HG03175 (cell line): ENCODE measurements around the gene SNX11.

ENCODE experiments used
- ATAC-seq: cut with Tn5 transposase; IDR thresholded peaks from one replicate; pipeline ENCODE4 v1.9.1; 2021; ENCODE audit warnings: mild to moderate bottlenecking, moderate library complexity; ENCODE audit not compliant: unreplicated experiment

The SNX11 gene

GRCh38 chr17:48131216-48131824 is 23.8 kb downstream of the SNX11 start:
- ATAC-seq: no peak

DNA sequence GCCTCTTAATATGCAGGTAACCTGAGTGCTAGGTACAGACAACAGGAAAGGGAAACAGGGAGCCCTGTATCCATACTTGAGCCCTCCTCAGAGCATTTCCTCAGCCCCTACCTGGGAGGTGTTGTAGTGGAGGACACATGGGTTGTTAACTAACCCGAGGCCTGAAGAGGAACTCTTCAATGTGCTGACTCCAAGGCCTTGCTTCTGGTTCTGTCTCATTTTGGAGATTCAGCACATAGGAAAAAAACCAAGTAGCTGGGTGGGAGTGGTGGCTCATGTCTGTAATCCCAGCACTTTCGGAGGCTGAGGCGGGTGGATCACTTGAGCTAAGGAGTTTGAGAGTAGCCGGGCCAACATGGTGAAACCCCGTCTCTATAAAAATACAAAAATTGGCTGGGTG is 24.8 kb downstream of the SNX11 start:
- ATAC-seq: no peak

- no peak for ATAC-seq
Observed at GRCh38 chr17:48134912-48135480, 27.4 kb downstream of the SNX11 start.

DNA sequence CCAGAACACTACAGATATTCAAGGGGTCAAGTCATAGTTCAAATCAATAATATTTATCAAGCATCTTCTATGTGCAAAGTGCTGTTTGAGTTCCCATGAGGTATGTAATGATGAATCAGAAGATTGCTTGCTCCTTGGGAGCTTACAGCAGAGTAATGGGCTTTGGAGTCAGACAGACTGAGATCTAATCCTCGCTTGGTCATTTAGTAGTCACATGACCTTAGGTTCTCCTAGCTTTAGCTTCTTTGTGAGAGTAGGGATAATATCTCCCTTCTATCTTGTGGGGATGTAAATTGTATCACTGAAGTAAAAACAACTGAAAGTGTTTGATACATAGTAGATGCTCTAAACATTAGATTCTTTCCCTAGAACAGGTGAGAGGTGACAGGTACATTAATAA is 30.1 kb downstream of the SNX11 start:
- ATAC-seq: no peak

DNA sequence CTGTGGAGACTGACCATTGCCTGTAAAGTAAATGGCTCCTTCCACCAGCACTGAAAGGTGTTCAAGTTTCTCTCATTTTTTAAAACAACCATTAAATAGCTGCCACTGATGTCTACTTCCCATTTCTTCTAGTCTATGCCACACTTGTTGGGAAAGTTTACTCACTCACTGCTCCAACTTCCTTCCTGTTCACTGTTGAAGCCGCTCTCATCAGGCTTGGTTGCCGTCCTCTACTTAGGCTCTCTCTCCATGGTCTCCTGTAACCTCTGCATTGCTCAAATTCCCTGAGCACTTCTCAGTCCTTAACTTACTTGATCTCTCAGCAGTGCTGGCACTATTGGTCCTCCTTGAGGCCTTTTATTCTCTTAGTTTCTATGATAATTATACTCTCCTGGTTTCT is 32.4 kb downstream of the SNX11 start:
- no peak for ATAC-seq

GRCh38 chr17:48143629-48144028 is 36.1 kb downstream of the SNX11 start:
- no peak for ATAC-seq

DNA sequence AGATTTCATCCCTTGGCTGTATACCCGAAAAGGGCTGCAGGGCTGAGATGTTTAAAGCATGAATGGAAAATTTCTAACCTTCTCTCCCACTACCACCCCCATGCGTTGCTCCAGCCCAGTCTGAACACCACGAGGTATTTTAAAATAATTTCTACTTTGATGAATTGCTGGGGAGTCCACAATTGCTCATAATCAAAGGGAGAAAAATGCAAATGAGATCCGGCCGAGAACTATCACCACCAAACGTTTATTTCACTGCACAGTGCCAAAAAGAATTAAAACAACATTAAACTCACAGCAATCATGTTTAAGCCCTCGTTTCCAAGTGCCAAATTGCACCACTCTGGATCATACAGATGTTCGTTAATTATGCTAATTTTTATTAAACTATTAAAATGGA is 36.7 kb downstream of the SNX11 start:
- ATAC-seq: no peak

- no peak for ATAC-seq
Observed at GRCh38 chr17:48144976-48145798, 37.6 kb downstream of the SNX11 start.

GRCh38 chr17:48148029-48148770 is 40.6 kb downstream of the SNX11 start:
- ATAC-seq: no peak

- ATAC-seq: no peak
Observed at GRCh38 chr17:48148854-48149786, 41.6 kb downstream of the SNX11 start.

- no peak for ATAC-seq
Observed at GRCh38 chr17:48149787-48150463, 42.4 kb downstream of the SNX11 start.

DNA sequence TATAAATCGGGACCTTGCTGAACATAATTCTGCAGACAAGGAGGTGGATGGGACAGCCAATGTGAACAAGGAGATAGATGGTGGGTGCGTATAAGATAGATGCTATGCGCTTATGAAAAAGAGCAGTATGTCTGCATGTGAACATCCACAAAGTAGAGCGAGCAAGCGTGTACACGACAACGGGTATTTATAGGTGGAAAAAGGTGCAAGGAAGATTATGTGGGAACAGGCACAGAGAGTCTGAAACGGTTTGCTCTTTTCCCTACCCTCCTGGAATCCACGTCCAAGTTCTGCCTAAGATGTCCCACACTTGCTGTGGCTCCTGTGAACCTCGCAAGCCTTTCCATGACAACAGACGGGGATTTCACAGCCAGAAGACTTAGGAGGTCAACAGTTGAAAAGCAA is 43.0 kb downstream of the SNX11 start:
- ATAC-seq: no peak

- ATAC-seq: no peak
Observed at GRCh38 chr17:48151220-48151619, 43.7 kb downstream of the SNX11 start.

DNA sequence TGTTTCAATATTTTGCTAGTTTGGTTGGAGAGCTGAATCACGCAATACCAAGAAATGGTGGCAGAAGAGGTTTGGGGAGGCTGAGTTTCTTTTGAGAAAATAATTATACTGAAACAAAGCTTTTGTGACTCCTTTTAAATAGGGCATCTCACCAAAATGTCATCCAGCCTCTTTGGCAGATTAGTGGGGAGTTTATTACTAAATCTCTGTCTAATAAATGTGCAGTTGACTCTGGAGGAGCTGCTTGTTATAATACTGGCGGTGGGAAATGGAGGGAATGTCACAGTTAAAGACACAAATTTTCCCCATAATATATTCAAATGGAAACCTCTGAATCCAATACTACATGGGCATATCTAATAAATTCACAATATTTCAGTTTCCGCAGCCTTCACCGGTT is 44.7 kb downstream of the SNX11 start:
- ATAC-seq: no peak

GRCh38 chr17:48153691-48154358 is 46.3 kb downstream of the SNX11 start:
- no peak for ATAC-seq

- ATAC-seq: no peak
Observed at GRCh38 chr17:48155889-48156611, 48.5 kb downstream of the SNX11 start.

- ATAC-seq: no peak
Observed at GRCh38 chr17:48159232-48159631, 51.7 kb downstream of the SNX11 start.

DNA sequence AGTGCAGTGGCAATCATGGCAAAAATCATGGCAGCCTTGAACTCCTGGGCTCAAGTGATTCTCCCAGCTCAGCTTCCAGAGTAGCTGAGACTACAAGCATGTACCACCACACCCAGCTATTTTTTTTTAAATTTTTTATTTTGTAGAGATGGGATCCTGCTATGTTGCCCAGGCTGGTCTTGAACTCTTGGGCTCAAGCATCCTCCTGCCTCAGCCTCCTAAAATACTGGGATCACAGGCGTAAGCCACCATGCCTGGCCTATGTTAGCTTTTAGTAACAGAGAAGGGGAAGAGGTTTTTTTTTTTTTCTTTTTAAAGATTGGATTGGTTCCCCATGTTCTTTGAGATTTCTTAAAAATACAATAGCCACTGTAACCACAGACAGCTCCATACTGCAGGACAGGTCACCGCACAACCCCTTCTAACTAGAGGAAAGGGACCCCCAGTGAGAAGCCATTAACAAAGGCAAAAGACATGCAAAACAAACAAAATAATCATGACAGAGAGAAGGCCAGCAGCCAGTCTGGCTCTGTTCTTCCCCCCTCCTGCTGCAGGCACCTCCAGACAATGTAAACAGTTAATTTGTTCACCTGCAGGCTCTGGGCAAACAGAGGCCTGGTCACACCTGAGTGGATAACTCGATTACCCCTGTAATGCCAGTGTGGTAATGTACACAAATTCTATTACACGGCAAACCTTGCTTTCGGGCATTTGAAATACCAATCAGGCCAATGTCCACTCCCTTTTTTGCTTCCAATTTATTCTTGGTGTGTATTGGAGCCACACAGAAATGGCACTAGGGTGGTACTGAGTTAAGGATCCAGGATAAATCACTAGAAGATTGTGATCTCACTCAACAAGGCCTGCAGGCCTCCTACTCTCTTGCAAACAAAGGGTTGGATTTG is 52.9 kb downstream of the SNX11 start:
- ATAC-seq: no peak
